ENCODE measurements around the gene PPP1R14C. TPM values are rescaled to one million over a fixed set of nuclear protein-coding genes. Genes with fewer than 3 reads are reported as not detected.

PPP1R14C gene
- total RNA-seq, 1 experiment from 2014 or later, result 12.1 TPM

GRCh38 chr6:150159757-150160156 is 16.9 kb downstream of the PPP1R14C start:
- H3K36me3 ChIP-seq (ENCODE audit: low read depth), result no peaks in the 10 kb centered on the region
- no peak for TF ChIP-seq EZH2 (IDR thresholded peaks at IDR 0.05; ENCODE audit: low read depth)
- H2AFZ ChIP-seq, result no peak overlapping the region
- no peaks in the 10 kb centered on the region for H3F3A ChIP-seq (ENCODE audit: insufficient read depth, low read depth)
- H3K4me2 ChIP-seq, result no peak overlapping the region
- DNase-seq, result no peak
- intact Hi-C loops (cut with micrococcal nuclease; ENCODE audit: unreplicated experiment), result no loop called here
- H3K27ac ChIP-seq, result no peak overlapping the region
- no peak overlapping the region for H3K4me3 ChIP-seq
- no peaks in the 10 kb centered on the region for H3K9me2 ChIP-seq (ENCODE audit: insufficient read depth)
- no peaks in the 10 kb centered on the region for H3K9me3 ChIP-seq (ENCODE audit: insufficient read depth, low read depth)
- no TSS peak for BruUV-seq (replicated peaks)
- ChIA-PET CTCF (no interaction called here), POLR2A (ENCODE audit: unreplicated experiment) (no interaction called here)
- H3K4me1 ChIP-seq (replicated peaks; ENCODE audit: insufficient read depth), result no peaks in the 10 kb centered on the region; the same call in 1 of the 2 replicates
- no peaks in the 10 kb centered on the region for H4K20me1 ChIP-seq (ENCODE audit: insufficient read depth)
- H3K27me3 ChIP-seq (ENCODE audit: insufficient read depth, low read depth), result no peaks in the 10 kb centered on the region
- 0 out of 2 replicates have a peak, but pooled peaks cover 6% of the 10 kb centered on the region for H3K79me2 ChIP-seq (ENCODE audit: low read depth)

DNA sequence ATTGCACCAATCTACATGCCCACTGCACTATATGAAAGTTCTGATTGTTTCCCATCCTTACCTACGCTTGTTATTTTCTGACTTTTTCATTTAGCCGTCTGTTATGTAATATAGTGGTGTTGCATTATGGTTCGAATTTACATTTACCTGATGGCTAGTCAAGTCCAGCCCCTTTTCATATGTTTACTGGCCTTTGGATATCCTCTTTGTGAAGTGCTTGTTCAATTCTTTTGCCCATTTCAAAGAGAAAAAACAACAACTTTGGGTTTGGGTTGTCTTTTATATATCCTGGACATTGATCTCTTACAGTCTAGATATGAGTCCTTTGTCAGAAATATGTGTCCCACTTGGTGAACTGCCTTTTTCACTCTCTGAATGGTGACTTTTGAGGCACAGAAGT is 21.1 kb downstream of the PPP1R14C start:
- Histone ChIP-seq H3K79me2 (ENCODE audit: low read depth) (0 out of 2 replicates have a peak, but pooled peaks cover 6% of the 10 kb centered on the region), H3F3A (ENCODE audit: insufficient read depth, low read depth) (peaks cover 5% of the 10 kb centered on the region; the same call in 1 of the 2 replicates), H3K27ac (no peak overlapping the region), H3K9me2 (ENCODE audit: insufficient read depth) (no peaks in the 10 kb centered on the region), H3K36me3 (ENCODE audit: low read depth) (no peaks in the 10 kb centered on the region), H3K4me2 (no peak overlapping the region), H3K4me3 (no peak overlapping the region), H4K20me1 (ENCODE audit: insufficient read depth) (no peaks in the 10 kb centered on the region), H3K27me3 (ENCODE audit: insufficient read depth, low read depth) (no peaks in the 10 kb centered on the region), H3K9me3 (ENCODE audit: insufficient read depth, low read depth) (no peaks in the 10 kb centered on the region), H2AFZ (no peak overlapping the region), H3K4me1 (replicated peaks; ENCODE audit: insufficient read depth) (no peaks in the 10 kb centered on the region)
- DNase-seq, result no peak
- ChIA-PET POLR2A (ENCODE audit: unreplicated experiment) (no interaction called here), CTCF (no interaction called here)
- TF ChIP-seq EZH2 (IDR thresholded peaks at IDR 0.05; ENCODE audit: low read depth) (no peak), CTCF (conservative IDR thresholded peaks at IDR 0.05) (no peak)
- no TSS peak for BruUV-seq (replicated peaks)
- intact Hi-C loops (cut with micrococcal nuclease; ENCODE audit: unreplicated experiment), result no loop called here

- H3K79me2 ChIP-seq (ENCODE audit: low read depth), result 0 out of 2 replicates have a peak, but pooled peaks cover 6% of the 10 kb centered on the region
Observed at GRCh38 chr6:150165020-150165702, 22.3 kb downstream of the PPP1R14C start.

More at GRCh38 chr6:150165020-150165702, 22.3 kb downstream of the PPP1R14C start:
- no peak for DNase-seq
- intact Hi-C loops (cut with micrococcal nuclease; ENCODE audit: unreplicated experiment), result no loop called here
- BruUV-seq (replicated peaks), result no TSS peak
- H3K4me3 ChIP-seq, result no peak overlapping the region
- no peak overlapping the region for H3K27ac ChIP-seq
- H3K4me1 ChIP-seq (replicated peaks; ENCODE audit: insufficient read depth), result peaks cover 10% of the 10 kb centered on the region
- ChIA-PET POLR2A (ENCODE audit: unreplicated experiment) (no interaction called here), CTCF (no interaction called here)
- peaks cover 15% of the 10 kb centered on the region; the same call in 1 of the 2 replicates for H3F3A ChIP-seq (ENCODE audit: insufficient read depth, low read depth)
- no peak overlapping the region for H3K4me2 ChIP-seq
- no peaks in the 10 kb centered on the region for H4K20me1 ChIP-seq (ENCODE audit: insufficient read depth)
- no peaks in the 10 kb centered on the region for H3K9me3 ChIP-seq (ENCODE audit: insufficient read depth, low read depth)
- no peaks in the 10 kb centered on the region for H3K9me2 ChIP-seq (ENCODE audit: insufficient read depth)
- no peak overlapping the region for H2AFZ ChIP-seq
- H3K27me3 ChIP-seq (ENCODE audit: insufficient read depth, low read depth), result no peaks in the 10 kb centered on the region
- H3K36me3 ChIP-seq (ENCODE audit: low read depth), result no peaks in the 10 kb centered on the region
- TF ChIP-seq EZH2 (IDR thresholded peaks at IDR 0.05; ENCODE audit: low read depth) (no peak), CTCF (conservative IDR thresholded peaks at IDR 0.05) (no peak)

Data from PC-9 (cell line).